ENCODE results near the gene HGS.
A peak's percentile ranks its signal among the peaks of the same experiment; 100 is the strongest.

HGS gene

DNA sequence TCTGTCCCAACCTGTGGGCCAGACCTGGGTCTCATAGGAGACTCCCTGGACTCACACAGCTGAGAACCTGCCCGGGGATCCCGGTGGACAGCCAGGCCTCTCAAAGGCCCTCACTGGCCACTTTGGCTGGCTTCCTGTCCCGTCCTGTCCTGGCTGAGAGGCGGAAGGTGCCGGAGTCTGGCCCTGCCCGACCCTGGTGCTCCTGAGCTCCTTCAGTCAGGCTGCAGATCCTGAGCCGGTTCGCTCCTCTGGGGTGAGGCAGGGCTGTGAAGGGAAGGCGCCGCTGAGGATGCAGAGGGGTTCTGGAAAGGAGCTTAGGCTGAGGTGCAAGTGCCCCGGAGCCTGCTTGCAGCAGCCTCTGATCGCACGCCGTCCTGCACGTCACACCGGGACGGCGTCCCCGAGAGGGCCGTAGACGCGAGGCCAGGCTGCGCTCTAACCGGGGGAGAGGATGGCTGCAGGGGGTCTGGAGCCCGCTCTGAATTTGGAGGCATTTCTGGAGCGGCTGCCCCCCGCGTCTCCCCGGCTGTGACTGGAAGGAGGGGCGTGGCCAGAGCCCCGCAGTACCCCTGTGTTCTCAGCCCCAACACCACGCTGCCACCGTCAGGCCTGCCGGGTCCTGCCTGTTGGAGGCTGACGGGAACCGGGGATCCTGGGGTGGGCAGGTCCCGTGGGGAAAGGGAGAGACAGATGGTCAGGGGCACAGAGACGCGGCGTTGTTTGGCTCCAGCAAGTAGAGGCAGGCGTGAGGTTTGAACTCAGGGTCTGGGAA is 4.1 kb downstream of the HGS start:
- no peak for DNase-seq

DNA sequence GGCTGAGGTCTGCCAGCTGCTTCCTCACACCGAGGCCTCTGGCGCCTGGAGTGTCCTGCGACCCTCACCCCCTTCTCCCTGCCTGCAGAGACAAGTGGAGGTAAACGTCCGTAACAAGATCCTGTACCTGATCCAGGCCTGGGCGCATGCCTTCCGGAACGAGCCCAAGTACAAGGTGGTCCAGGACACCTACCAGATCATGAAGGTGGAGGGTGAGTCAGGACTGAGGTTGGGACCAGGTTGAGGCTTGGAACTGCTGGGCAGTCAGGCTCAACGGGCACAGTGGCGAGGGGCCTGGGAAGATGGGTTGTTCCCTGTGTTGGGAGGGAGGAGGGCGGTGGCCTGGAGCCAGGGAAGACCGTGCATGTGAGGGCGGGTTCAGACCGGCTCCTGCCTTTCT is 4.8 kb downstream of the HGS start:
- no peak for DNase-seq

DNA sequence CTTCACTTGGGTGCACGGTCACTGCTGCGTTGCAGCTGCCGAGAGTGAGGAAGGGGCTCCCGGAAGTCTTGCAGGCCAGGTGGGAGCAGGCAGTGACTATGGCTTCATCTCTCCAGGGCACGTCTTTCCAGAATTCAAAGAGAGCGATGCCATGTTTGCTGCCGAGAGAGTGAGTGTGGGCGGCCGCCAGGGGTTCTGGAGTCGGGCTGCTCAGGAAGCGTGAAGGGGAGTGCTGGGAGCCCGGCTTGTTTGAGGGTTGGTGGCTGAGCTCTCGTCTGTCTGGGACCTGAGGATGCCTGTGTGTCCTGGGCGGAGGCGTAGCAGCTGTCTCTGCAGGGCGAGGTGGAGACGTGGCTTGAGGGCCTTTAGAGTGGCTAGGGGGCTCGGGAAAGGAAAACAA is 6.3 kb downstream of the HGS start:
- DNase-seq: no peak

DNA sequence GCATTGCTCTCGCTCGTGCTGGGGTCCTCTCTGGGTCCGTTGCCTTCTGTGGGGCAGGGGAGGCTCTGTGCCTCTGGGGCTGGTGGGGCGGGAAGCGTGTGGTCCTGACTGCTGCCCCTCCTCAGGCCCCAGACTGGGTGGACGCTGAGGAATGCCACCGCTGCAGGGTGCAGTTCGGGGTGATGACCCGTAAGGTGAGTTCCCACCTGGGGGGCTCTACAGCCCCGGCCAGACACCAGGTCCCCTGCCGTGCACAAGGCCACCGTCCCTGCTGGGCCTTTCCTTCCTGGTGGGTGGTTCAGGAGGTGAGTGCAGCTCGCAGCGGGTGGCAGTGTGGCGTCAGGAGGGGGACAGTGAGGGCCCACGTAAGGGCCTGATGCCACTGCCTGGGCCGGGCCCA is 6.7 kb downstream of the HGS start:
- DNase-seq: no peak

DNA sequence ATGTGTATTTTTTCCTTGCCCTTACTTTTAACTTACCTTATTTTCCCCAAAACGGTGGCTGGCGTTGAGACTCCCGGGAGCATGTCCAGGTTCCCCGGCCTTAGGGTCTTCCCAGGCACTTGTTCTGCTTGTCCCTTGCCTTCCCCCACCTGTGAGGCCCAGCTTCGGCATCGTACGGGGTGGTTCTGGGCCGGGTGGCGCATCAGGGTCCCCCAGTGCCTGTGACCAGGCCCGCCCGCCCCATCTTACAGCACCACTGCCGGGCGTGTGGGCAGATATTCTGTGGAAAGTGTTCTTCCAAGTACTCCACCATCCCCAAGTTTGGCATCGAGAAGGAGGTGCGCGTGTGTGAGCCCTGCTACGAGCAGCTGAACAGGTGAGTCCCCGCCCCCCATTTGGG is 7.4 kb downstream of the HGS start:
- DNase-seq: no peak

DNA sequence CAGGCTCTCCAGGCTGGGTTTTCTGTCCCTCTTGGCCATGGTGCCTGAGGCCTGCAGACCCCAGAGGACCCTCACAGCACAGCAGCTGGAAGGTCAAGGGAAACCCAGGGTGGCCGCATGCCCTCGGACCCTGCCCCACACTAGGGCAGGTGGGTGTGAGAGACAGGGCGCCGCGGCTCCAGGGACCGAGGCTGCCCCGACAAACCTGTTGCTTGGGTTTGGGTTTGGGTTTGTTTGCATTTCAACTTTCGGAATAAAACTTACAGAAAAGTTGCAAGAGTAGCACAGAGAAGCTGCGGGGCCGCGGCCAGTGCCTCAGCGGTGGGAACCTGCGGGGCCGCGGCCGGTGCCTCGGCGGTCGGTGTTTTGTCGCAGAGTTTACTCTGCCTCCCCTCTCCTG is 7.8 kb downstream of the HGS start:
- no peak for DNase-seq

DNA sequence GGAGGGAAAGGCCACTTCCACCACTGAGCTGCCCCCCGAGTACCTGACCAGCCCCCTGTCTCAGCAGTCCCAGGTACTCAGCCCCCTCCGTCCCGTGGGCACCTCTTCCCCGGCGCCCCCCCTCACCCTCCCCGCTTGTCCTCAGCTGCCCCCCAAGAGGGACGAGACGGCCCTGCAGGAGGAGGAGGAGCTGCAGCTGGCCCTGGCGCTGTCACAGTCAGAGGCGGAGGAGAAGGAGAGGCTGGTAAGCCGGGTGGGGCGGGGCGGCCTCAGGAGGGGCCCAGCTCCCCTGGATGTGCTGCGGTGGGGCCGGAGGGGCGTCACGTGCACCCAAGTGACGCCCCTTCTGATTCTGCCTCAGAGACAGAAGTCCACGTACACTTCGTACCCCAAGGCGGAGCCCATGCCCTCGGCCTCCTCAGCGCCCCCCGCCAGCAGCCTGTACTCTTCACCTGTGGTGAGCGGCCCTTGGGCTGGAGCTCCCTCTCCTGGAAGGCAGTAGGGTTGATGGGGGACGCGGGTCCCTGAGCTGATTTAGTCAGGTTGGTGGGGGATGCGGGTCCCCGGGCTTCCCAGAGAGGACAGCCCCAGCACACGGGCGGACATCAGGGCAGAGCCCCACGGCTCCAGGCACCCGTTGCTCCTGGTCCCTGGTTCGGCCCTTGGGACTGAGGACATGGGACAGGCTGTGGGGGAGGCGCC is 9.8 kb downstream of the HGS start:
- no peak for DNase-seq

DNA sequence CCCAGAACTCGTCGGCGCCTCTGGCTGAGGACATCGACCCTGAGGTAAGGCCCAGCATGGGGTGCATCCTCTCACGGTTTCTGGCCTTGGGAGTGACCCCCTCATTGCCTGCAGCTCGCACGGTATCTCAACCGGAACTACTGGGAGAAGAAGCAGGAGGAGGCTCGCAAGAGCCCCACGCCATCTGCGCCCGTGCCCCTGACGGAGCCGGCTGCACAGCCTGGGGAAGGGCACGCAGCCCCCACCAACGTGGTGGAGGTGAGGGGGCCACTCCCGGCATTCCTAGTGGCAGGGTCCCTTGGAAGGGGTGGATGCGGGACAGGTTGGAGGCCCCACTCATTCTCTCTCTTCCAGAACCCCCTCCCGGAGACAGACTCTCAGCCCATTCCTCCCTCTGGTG is 11.0 kb downstream of the HGS start:
- DNase-seq: no peak

DNA sequence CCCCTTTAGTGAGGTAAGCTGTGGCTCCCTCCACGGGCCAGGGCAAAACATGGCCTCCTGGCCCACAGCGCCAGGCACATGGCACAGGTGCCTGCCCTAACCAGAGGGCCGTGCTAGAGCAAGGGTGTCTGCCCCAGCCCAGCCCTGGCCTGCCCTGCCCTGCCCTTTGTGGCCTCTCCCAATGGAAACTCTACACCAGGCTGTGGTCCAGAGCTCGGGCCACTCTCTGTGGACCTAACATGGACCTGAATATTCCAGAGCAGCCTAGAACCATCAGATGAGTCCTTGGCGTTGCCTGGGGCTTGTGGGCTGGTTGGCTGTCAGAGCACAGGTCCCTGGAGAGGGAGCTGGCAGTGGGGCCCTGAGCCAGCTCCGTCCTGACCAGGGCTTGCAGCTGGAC is 11.4 kb downstream of the HGS start:
- no peak for DNase-seq

DNA sequence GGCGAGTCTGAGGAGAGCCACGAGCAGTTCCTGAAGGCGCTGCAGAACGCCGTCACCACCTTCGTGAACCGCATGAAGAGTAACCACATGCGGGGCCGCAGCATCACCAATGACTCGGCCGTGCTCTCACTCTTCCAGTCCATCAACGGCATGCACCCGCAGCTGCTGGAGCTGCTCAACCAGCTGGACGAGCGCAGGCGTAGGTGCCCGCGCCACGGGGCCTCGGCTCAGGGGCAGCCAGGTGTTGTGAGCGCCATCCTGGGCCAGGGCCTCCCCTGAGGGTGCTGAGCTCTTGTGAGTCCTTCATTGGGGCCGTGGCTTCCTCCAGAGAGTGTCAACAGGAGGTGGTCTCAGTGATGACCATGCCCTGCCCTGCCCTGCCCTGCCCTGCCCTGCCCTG is 12.0 kb downstream of the HGS start:
- no peak for DNase-seq

DNA sequence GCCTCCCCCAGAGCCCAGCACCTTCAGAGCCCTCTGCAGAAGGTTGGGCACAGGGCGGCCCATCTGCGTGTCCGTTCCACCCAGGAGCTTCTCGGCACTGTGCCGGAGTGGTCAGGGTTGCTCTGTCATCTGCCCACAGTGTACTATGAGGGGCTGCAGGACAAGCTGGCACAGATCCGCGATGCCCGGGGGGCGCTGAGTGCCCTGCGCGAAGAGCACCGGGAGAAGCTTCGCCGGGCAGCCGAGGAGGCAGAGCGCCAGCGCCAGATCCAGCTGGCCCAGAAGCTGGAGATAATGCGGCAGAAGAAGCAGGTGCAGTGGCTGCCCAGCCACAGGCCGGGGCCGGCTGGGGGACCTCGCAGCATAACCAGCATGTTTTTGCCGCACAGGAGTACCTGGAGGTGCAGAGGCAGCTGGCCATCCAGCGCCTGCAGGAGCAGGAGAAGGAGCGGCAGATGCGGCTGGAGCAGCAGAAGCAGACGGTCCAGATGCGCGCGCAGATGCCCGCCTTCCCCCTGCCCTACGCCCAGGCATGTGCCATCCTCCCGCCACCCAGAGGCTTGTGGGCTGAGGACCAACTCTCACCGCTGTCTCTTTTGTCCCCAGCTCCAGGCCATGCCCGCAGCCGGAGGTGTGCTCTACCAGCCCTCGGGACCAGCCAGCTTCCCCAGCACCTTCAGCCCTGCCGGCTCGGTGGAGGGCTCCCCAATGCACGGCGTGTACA is 12.6 kb downstream of the HGS start:
- no peak for DNase-seq

DNA sequence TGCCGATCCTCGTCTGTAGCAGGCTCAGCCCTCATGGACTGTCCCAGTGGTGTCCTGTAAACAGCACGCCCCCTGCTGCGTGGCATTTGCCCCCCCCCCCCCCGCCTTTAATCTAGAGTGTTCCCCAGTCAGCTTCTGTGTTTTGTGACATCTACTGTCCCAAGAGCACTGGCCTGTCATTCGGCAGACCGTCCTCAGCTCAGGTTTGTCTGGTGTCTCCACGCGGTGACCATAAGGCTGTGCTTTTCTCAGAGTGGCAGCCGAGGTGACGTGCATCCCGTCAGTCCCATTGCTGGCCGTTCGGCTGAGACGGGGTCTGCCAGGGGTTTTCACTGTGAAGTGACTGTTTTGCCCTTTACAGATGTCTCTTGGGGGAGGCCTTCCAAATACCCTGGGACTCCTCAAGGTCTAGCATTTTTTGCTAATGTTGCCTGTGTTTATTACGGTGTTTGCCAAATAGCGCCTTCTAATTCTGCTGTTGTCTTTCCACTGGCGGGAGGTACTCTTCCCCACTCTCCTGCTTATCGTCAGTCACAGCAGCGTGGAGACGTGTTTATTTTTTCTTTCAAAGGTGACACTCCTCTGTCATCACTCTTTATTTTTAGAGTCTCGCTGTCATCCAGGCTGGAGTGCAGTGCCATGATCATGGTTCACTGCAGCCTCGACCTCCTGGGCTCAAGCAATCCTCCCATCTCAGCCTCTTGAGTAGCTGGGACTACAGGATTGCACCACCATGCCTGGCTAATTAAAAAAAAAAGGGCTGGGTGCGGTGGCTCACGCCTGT is 13.6 kb downstream of the HGS start:
- no peak for DNase-seq

DNA sequence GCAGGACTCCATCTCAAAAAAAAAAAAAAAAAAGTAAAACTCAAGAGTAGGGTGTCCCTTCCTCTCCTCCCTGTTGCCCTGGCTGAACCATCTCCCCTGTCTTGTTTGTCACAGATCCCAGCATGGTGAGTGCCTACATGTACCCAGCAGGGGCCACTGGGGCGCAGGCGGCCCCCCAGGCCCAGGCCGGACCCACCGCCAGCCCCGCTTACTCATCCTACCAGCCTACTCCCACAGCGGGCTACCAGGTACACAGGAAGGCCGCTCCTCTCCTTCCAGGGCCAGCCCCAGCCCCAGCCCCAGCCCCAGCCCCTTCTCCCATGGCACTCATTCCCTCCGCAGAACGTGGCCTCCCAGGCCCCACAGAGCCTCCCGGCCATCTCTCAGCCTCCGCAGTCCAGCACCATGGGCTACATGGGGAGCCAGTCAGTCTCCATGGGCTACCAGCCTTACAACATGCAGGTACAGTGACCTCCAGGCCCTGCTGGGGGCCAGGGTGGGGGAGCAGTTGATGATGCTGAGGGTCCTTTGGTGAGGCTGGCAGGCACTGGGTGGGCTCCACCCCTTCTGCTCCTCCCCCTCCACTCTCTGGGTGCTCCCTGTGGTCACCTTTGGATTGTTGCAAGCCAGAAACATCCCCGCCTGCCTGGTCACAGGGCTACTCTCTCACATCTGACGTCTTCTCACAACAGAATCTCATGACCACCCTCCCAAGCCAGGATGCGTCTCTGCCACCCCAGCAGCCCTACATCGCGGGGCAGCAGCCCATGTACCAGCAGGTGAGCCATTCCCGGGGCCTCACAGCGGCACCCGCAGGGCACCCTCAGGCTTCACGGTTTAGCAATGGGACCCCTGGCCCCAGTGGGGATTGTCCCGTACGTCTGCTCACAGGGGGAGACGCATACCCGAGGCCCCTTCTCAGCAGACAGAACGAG is 16.8 kb downstream of the HGS start:
- DNase-seq: no peak

DNA sequence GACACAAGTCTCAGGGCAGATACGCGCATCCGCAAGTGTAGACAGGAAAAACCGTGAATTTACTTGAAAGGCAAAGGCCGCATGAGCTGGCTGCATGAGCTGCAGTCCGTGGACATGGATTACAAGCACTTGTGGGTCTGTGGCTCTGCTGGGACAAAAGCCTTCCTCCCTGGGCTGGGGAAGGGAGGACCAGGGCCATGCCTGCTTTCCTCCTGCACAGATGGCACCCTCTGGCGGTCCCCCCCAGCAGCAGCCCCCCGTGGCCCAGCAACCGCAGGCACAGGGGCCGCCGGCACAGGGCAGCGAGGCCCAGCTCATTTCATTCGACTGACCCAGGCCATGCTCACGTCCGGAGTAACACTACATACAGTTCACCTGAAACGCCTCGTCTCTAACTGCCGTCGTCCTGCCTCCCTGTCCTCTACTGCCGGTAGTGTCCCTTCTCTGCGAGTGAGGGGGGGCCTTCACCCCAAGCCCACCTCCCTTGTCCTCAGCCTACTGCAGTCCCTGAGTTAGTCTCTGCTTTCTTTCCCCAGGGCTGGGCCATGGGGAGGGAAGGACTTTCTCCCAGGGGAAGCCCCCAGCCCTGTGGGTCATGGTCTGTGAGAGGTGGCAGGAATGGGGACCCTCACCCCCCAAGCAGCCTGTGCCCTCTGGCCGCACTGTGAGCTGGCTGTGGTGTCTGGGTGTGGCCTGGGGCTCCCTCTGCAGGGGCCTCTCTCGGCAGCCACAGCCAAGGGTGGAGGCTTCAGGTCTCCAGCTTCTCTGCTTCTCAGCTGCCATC is 17.7 kb downstream of the HGS start:
- no peak for DNase-seq

DNA sequence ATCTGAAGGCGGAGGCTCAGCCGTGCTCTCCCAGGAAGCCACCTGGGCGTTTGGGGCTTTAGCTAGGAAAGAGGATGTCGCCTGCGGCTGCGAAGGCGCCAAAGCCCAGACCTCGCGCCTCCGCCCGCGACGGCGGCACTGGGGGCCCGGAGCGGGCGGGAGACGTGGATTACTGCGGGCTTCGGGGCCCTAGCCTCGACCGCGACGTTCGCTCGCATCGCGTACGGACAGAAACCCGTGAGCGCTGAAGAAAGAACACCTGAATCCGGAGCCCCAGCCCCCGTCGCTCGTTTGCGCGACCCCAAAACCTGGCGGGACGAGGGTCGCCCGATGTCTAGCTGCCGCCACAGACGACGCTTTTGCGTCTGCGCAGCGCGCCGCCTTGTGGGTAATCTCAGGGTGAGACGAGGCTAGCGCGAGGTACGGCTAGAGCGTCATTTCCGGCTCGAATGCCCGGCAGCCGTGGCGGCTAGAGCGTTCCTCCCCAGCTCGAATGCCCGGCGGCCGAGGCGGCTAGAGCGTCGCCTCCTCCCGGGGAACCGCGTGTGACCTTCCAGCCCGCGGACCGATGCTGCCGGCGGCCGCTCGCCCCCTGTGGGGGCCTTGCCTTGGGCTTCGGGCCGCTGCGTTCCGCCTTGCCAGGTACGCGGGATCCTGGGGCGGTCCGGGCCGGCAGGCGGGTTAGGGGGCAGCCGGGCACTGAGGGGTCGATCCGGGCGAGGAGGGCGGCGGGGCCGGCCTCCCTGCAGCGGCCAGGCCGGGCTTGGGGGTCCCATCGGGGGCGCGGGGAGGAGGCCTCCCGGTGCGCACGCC is 19.3 kb downstream of the HGS start, which contains the start of gene MRPL12:
Gene MRPL12 (plus strand): TSS at position 434 of the 813 bp plus-strand sequence. CDS start 135 bp downstream, at position 569.
- peak; percentile 87 for DNase-seq

DNA sequence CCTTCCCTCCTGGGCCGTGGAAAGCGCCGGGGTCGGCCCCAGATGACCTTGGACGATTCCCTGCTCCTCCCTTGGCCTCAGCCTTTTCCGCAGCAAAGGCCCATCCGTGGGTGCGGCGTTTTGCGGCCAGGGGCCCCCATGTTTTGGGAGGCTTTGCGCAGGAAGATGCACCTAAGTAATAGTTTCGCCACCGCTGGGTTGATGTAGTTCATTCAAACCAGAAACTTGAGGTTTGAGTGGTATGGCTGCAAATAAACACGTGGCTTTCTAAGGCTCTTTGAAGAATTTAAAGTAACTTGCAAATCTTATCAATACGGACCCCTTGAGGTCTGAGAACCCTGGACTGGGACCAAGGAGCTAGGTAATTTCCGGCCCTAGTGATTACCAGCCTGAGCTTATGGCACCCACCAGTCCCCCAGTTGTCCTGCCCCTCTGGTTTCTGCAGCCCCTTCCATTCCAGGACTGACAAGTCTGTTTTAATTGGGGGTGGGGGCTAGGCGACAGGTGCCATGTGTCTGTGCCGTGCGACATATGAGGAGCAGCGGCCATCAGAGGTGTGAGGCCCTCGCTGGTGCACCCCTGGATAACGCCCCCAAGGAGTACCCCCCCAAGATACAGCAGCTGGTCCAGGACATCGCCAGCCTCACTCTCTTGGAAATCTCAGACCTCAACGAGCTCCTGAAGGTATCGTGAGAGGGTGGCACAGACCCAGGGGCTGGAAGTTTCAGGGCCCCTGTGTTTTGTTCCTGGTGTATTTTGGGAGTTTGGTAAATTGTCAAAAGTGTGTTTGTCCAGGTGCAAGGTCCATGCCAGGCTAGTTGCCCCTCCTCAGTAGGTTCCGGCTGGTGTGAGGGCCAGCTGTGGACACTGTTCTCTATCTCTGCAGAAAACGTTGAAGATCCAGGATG is 20.2 kb downstream of the HGS start:
- no peak for DNase-seq

DNA sequence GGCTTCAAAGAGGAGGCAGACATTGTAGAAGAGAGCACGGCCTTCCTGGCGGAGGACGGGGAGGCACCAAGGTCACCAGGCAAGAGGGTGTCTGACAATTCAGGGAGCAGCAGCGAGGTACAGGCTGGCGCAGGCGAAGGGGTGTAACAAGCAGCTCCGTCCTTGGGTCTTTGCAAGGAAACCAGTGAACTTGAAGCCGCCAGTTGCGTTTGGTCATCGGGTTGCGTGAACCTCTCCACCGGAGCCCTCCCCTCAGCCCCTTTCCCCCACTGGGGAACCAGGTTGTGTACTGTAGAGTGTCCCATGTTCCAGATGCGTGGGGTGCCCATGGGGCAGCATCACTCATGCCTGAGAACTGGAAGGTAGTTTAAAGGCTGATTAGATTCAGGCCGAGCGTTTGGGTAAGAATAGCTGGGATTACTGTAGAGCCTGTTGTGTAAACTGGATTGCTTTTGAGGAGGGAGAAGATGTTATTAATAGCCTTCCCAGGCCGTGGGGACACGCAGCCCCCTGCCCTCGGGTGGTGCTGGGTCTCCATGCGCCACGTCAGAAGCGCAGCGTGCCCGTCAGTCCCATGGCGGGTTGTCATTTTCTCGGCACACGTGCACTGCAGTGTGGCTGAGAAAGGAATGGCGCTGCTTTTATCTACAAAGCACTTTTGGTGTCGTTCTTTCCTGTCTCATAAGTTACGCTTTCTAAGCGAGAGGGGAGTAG is 21.9 kb downstream of the HGS start:
- no peak for DNase-seq

DNA sequence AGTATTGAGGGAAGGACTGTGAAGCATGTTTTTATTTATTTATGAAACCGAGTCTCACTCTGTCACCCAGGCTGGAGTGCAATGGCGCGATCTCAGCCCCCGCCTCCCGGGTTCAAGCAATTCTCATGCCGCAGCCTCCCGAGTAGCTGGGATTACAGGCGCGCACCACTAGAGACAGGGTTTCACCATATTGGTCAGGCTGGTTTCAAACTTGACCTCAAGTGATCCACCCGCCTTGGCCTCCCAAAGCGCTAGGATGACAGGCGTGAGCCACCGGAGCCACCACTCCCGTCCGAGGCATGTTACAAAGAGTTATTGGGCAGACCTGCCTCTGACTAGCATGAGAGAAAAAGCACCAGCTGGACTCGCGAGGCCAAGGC is 22.4 kb downstream of the HGS start:
- DNase-seq: no peak

Data from fibroblast of upper back skin (primary cell).